PC-9 (cell line): ENCODE measurements around the gene CLTRN.

Experiments
- EZH2 ChIP-seq: fragments of 200-600 bp; sonication (generic); IDR thresholded peaks from 2 replicates; pipeline ENCODE4 v1.8.0; 2017; ENCODE audit warnings: antibody characterized with exemption, low read depth
- TF ChIP-seq, protein P1 (sequence below): fragments of 200-600 bp; sonication (generic); conservative IDR thresholded peaks from 2 replicates; pipeline ENCODE4 v1.6.1; 2017; ENCODE audit warnings: mixed run types, antibody characterized with exemption, mild to moderate bottlenecking, moderate library complexity

DNA sequence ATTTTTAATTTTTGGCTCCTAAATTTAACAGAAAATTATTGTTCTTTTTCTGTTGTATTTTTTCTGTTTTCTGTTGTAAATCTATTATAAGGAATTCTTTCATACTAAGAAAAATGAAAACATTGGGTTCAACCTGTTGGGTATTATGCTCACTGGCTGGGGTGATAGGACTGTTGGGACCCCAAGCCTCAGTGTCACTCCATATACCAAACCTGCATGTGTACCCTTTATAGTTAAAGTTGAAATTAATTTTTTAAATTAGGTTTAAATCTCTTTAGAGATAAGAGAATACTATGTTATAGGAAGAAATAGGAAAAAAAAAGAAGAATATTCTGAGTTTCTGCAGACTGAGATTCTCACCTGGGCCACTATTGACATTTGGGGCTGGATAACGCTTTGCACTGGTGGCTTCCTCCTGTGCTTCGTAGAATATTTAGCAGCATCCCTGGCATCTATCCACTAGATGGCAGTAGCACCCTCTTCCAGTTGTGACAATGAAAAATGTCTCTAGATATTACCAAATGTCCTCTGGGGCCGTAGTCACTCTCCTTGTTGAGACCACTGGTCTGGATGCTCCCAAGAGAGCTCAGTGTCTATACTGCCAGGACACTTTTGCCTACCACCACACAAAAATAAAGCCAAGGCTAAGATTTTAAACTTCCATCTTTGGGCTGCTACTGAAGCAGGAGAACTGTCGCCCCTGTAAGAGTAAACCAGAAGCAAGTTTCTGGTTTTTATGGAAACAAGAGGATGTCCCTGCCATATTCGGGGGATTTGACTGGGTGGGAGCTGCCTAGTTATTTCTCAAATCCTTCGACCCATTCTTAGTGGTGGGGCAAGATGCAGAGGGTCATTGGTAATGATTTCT is 22.4 kb upstream of the CLTRN start:
- TF ChIP-seq, protein P1, sequence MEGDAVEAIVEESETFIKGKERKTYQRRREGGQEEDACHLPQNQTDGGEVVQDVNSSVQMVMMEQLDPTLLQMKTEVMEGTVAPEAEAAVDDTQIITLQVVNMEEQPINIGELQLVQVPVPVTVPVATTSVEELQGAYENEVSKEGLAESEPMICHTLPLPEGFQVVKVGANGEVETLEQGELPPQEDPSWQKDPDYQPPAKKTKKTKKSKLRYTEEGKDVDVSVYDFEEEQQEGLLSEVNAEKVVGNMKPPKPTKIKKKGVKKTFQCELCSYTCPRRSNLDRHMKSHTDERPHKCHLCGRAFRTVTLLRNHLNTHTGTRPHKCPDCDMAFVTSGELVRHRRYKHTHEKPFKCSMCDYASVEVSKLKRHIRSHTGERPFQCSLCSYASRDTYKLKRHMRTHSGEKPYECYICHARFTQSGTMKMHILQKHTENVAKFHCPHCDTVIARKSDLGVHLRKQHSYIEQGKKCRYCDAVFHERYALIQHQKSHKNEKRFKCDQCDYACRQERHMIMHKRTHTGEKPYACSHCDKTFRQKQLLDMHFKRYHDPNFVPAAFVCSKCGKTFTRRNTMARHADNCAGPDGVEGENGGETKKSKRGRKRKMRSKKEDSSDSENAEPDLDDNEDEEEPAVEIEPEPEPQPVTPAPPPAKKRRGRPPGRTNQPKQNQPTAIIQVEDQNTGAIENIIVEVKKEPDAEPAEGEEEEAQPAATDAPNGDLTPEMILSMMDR: peak; percentile 74
- TF ChIP-seq EZH2: no peak
